Effector CD8-positive, alpha-beta T cell (primary cell): ENCODE measurements around the gene POLDIP2.

Source experiments
- DNase-seq: peaks from one replicate; lab custom pipeline; 2025; lab: John Stamatoyannopoulos, UW

POLDIP2 gene

DNA sequence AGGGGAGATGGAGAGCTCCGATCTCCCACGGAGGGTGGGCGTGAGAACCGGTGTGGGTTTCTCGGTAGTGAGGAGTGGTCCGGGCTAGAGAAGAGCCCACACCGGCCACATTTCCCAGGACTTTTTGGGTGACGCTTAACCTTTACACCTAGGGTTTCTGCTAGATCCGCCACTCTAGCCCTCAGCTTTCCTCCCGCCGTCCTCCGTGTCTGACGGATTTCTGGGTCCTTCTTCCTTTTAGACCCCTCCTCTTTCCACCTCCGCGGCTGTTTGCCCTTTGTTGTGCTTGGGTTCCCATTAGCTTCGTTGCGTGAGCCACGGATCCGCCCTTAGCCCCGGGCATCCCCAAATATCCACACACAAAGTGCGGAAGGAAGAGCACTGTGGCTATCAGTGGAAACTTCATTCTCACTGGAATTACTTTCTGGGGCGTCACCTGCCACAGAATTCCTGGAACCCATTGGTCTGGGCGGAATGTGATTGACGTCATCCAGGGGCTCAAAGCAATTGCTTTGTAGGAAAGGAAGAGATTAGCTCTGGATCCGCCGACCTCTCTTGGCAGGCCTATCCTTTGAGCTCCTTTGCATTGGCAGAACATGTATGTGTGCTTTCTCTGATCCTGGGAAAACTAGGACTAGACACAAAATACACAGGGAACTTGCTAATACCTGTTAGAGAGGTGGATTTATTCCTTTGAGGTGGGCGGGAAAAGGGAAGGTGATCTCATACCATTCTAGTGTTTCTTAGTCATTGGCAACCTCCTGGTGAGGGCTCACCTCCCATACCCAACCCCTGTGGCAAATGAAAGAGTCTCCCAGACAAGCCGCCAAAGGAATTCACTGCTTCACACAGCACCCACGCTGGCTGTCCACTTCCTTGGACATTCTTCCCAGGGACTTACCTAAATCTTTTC lies 21.1 kb downstream of the POLDIP2 start:
- DNase-seq, result no peak

DNA sequence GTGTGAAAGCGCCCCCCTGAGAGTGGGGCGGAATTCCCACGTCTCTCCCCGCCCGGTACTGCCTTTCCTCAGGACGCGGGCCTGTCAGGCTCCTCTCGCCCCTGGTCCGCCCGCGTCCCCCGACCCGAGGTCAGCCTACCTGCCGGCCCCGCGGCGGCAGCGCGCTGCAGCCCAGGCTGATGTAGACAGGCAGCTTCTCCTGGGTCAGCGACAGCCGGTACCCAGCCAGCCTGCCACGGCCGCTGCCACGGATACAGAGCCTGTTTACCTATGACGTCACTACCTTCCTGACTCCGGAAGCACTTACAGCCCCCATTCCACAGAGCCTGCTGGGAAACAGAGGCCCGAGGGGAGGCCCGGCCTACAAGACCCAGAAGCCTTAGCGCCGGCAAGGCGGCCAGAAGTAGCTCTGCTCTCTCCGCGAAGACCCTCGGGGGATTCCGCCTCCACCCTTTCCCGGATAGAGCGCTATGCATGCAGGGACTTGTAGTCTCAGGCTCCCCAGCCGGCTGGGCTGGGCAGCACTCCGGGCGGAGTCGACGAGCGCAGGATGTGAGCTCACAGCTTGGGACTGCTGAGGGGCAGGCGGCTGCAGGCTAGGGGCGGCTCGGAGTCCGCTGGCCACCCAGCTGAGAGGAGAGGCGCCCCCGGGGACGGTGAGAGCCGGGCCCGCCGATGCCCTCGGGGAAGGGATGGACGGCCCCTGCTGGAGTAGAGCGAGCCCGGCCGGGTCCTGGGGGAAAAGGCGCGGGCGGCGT lies 21.9 kb downstream of the POLDIP2 start, which contains the start of the genes IFT20 and TNFAIP1:
TSS of gene IFT20 (minus strand) at position 272 of the 758 bp plus-strand sequence. CDS start 3,487 bp downstream, outside the sequence.
TSS of gene TNFAIP1 (plus strand) at position 561 of the 758 bp plus-strand sequence. CDS start 3,761 bp downstream, outside the sequence.
- DNase-seq, result peak; percentile 95

DNA sequence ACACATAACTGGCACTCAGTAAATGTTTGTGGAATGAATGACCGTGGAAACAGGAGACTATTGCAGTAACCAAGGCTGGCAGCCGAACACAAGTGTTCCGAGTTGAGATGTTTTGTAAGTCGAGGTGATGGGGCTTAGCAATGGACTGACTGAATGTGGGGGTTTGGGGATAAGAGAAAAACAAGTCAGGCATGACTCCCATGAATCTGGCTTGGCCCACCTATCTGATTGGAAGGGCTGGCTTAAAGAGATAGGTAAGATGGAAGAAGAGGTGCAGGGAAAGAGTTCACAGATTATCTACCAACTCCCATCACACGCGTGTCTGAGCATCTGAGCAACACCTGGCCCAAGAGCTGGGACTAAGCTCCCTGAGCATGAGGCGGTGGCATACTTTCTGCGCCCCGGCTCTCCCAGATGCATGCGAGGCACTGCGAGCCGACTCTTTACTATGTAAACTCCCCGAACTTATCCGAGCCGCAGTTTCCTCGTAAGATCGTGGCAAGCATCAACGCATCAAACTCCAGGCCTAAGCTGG lies 22.6 kb downstream of the POLDIP2 start:
- no peak for DNase-seq

DNA sequence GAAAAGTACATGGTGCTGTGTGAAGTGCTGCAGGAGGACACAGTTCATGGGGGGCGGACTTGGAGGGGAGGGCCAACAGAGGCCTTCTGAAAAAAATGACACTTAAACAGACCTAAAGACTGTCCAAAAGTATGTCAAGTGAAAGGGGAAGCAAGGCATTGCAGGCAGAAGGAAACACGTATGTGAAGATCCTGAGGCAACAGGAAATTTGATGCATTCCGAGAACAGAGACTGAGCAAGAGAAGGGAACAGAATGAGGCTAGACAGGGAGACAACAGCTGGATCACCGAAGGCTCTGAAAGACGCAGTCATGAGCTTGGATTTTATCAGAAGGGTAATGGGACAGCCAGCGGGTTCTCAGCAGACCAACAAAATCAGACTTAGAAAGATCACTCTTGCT lies 23.2 kb downstream of the POLDIP2 start:
- no peak for DNase-seq

DNA sequence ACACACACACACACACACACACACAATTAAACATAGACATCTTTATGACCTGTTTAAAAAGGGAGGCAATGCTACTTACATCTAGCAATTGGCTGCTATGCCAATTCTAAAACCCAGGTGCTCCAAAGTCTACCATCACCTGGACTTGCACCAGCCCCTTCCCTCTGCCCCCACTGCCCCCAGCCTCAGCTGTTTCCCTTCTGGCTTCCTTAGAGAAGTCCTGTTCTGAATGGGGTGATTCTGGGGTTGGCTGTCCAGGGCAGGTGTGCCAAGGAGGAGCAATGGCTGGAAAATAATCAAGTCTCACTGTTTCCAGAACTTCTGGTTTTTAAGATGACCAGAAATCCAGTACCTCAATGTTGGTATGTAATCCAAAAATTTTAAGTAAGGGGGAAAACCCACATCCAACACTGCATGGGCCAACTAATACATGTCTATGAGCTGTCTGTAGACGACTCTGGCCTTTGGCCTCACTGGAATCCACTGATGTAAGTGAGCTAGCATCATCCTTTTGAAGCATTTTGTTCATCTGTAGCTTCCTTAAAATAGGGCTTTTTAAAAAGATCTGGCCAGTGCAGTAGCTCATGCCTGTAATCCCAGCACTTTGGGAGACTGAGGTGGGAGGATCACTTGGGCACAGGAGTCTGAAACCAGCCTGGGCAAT lies 24.1 kb downstream of the POLDIP2 start:
- no peak for DNase-seq

DNA sequence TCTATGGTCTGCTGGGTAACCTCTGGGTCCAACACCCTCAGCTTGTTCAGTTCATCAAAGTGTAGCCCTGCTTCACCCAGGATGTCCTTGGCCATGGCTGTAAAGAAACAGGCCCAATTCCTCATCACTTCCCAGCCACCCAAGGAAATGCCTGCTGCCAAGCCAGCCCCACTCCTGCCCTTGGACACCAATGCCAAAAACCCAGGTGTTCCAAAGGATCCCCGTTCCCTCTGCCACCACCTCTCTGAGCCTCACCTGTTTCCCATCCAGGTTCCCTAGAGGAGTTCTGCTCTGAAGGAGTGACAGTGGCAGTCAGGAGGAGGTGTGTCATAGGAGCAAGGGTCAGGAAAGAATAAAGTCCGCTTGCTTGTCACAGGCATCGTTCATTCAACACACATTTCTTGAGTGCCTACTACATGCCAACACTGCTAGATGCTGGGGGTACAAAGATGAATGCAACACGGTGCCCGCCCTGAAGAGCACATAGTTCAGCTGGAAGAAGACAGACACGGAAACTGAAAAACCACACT lies 25.4 kb downstream of the POLDIP2 start:
- DNase-seq, result no peak

DNA sequence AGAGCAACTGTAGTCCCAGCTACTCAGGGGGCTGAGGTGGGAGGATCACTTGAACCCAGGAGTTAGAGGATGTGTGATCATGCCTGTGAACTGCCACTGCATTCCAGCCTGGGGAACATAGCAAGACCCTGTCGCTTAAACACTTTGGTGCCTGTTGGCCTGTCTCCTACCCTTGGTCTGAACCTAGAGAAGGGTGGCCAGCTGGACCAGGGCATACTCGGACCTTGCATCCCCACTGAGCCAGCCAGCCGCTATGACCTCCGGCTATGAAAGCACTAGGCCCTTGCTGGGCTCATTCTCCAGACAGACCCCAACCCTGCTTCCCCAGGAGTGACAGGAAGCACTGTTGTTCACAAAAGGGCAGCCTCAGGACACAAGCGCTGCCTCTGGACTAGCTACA lies 26.7 kb downstream of the POLDIP2 start:
- DNase-seq, result no peak

DNA sequence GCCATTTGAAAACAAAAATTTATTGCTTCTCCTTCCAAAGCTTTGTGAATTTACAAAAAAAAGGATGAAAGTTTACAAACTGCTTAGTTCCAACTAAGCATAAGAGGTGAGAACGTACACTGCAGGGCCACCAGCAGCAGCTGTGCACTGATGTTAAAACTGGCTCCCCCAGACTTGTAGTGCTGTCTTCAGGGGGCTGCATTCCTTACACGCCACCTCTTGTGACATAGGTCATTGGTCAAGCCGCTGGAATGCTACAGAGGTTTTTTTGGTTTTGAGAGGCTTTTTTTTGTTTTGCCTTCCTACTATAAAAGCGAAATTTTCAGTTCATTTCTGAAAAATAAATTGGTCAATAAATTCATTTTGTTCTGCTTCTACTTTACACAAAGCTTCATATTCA lies 29.0 kb downstream of the POLDIP2 start:
- DNase-seq, result no peak

DNA sequence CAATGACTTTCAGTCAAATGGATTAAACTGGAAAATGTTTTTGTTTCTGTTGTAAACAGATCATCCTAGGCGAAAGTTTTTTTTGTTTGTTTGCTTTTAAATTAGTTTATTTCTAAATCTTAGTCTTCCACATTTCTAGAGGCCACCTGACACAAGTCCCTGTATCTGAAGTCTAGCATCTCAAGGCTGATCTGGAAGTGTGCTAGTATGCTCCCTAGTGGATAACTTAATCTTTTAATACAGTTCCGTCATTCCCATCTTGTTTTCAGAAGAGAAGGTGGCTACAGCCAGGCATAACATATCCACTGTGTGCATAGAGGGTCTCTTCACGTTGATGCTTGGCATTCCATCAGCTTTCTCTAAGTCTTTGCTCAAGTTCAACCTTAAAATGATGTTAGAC lies 29.6 kb downstream of the POLDIP2 start:
- DNase-seq, result no peak

DNA sequence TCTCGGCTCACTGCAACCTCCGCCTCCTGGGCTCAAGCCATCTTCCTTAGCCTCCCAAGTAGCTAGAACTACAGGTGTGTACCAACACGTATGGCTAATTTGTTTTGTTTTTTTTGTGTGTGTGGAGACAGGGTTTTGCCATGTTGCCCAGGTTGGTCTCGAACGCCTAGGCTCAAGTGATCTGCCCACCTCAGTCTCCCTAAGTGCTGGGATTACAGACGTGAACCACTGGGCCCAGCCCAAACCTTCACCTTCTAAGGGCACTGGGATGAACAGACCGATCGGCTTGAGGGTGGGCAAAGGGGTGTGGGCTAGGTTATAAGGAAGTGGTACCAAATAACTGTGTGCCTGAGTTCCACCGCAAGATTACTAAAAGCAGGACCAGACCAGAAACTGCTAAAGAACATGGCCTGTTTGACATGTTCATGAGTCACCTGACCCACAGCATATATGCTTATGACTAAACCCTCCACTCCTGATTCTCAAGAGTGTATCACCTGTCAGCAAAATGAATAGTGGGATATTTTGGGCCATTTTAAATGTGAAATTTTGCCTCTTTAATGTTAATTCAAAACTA lies 30.2 kb downstream of the POLDIP2 start:
- no peak for DNase-seq

DNA sequence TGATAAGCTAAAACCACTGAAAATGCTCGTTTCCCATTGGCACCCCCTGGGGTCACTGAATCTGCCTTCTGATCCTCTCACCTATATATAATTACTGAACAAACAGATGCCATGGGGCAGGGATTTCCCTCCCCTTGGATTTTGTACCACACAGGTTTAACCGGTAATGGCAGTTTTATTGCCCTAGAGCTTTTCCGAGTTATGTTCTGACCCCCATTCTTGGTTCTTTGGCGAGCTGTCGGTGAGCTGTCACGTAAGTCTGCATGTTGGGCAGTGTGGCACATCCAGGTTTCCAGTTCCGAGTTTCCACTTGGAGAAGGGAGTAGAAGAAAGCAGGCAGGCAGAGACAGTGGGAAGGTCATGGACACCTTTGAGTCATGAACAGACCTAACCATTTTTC lies 31.2 kb downstream of the POLDIP2 start:
- DNase-seq, result no peak

DNA sequence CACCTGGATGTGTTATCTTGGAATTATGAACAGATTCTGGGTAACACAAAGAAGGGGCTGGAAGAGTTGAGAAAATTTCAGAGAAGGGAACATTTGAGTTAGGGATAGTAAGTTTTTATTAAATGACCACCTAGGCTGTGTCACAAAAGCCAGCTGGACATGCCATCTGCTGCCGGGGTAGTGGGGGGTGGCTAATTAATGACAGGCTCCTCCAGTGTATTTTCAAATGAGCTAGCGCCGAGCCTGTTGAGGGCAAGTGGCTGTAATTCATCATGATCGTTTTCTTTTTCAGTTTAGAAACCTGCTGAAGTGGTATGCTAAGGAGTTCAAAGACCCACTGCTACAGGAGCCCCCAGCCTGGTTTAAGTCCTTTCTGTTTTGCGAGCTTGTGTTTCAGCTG lies 32.1 kb downstream of the POLDIP2 start:
- no peak for DNase-seq

DNA sequence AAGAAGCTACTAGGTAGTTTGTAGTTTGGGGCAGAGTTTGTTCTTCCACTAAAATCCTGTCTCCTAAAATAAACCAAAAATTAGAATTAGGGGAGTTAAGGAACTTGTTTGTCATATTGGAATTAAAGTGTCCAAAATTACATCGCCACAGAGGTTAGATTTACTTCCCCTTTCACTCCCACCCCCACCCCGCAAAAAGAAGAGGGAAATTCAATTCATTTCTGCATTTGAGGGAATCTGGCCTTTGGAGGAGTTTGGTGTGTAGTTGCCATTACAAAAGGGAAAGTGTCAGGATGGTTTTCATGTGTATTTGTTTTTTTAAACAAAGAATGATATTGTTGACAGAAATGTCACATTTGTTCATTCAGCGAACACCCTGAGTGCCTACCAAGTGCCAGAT lies 32.5 kb downstream of the POLDIP2 start:
- no peak for DNase-seq

DNA sequence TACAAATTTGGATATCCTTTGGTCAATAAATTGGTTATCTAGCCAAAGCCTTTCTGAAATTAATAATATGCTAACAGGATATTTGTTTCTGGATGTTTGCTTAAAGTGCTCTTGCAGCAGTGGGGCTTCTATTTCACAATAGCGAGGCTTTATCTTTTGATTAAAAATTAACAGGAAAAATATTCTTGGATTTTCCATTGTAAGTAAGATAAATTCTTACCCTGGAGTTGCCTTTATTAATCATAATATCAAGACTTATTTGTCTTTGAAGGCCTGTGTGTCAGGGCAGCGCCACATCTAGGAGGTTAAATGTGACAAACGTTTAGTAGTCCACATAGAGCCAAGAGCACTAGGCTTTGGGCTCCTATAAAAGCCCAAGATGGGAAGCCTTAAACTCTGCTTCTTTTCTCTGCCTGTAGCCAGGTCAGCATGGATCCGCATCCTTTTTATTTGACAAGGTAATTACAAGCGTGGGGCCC lies 33.0 kb downstream of the POLDIP2 start:
- DNase-seq, result no peak

DNA sequence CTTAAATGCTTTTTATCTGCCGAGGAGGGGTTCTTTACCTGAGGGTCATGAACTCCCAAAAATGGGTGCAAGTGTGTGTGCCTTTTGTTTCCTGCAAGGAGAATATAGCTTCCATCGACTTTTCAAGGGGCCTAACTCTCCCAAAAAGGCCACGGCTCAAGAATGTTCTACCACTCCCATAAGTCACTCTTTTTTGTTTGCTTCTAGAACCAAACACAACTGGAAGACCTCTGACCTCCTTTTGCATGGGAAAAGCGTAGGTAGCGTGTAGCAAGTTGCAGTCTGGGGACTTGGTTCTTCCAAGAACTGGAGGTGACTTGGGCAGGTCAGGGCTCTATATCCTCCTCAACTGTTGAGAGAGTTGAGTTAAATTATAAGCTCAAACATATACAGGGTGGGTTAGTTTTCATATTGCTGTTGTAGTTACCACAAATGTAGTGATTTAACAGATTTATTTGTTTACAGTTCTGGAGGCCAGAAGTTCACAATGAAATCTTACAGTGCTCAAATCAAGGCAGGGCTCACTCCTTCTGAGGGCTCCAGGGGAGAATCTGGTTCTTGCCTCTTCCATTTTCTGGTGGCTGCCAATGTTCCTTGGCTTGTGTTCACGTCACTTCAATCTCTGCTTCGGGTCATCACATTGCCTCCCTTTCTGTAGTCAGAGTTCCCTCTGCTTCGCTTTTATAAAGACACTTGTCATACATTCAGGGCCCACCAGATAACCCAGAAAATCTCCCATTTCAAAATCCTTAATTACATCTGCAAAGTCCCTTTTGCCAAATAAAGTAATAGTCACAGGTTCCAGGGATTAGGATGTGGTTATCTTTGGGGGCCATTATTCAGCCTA lies 36.9 kb downstream of the POLDIP2 start:
- no peak for DNase-seq

DNA sequence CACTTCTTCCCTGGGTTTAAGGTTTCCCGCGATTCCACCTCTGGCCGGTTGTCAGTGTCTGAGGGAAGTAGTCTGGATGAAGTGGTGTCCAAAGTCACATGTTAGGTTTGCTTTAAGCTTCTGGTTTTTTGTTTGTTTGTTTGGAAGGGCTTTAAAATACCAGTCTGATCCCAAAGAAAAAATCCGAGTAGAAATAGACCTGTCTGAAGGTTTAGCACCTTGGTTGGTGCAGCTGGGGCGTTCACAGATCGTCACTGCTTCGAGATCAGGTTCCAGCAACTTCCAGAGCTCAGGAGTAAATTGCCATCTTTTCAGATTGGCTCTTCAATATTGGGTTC lies 37.8 kb downstream of the POLDIP2 start:
- no peak for DNase-seq

DNA sequence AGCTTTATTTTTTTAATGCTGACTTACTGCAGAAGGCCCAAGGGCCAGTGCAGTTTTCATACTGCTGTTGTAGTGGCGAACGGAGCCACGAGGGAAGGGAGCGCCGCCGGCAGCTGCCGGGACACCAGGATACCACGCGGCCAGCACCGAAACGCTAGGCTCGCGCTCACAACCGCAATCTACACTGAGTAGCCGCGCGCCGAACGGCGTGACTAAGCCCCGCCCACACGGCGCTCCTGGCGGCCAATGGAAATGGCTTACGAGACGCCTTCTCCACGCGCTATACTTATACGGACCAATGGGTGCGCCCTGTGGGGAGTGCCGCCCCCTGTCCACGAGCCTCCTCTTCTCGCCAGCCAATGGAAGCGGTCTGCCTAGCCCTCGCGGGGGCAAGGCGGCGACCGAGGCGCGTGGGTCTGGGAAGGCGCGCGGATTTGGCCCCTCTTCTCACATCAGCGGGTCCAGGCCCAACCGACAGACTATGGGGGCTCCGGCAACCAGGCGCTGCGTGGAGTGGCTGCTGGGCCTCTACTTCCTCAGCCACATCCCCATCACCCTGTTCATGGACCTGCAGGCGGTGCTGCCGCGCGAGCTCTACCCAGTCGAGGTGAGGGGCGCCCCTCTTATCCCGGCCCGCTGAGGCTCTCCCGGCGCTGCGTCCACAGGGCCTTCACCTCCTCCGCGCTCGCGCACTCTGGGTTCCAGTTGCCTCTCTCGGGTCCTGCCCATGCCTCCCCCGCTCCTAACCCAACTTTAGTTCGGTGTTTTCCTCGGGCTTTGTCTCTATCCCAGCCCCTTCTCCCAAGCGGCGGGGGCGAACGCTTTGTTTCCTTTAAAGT lies 38.3 kb downstream of the POLDIP2 start, which contains the start of gene TMEM97:
TSS of gene TMEM97 (plus strand) at position 442 of the 839 bp plus-strand sequence. CDS start at position 482, 40 bp downstream.
- DNase-seq, result peak; percentile 93

DNA sequence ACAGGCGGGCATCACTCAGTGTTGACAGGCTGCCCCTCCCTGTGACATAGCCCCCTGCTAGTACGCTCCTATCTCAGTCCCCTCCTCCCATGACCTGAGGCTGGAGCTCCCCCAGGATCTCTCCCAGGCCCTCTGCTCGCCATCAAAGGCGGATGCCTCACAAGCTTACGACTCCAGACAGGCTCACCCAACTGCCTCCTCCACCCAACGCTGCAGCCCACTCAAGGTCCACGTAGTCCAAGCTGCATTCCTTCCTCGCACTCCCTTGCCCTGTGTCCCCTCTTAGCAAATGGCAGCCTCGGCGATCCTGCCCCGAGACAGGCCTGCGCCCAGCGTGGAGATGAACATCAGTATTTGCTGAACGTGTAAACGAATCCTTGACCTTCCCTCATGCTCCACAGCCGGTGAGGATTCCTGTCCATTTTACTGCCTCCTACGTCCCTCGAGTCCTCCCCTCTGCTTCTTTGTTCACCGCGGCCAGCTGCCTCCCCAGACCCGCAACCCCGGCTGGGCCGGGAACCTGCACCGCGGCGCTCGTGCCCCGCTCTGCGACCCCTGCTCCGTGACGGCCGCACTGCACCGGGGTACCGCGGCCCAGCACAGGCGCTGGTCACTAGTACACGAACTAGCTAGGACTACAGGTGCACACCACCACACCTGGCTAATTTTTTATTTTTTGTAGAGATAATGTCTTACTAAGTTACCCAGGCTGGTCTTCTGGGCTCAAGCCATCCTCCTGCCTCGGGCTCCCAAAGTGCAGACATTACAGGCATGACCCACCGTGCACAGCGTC lies 39.2 kb downstream of the POLDIP2 start:
- no peak for DNase-seq
